ENCODE data around the gene THAP6.

THAP6 gene

DNA sequence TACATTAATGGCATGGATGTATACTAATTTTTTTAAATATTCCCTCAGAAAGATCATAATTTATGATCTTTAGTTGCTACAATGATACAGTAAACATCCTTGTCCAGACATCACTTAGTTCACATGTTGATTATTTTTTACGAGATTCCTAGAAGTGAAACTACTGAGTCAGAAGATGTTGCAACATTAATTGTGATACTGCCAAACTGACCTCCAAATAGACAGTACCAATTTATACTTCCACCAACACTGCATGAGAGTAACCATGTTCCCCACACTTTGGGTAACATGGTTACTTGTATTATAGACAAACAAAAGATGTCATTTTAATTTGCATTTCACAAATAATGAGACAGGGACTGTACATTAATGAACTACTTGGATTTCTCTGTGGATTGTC, 19.7 kb upstream of the THAP6 start:
- no peak for DNase-seq (ENCODE audit: extremely low spot score)
- TF ChIP-seq, protein P1, sequence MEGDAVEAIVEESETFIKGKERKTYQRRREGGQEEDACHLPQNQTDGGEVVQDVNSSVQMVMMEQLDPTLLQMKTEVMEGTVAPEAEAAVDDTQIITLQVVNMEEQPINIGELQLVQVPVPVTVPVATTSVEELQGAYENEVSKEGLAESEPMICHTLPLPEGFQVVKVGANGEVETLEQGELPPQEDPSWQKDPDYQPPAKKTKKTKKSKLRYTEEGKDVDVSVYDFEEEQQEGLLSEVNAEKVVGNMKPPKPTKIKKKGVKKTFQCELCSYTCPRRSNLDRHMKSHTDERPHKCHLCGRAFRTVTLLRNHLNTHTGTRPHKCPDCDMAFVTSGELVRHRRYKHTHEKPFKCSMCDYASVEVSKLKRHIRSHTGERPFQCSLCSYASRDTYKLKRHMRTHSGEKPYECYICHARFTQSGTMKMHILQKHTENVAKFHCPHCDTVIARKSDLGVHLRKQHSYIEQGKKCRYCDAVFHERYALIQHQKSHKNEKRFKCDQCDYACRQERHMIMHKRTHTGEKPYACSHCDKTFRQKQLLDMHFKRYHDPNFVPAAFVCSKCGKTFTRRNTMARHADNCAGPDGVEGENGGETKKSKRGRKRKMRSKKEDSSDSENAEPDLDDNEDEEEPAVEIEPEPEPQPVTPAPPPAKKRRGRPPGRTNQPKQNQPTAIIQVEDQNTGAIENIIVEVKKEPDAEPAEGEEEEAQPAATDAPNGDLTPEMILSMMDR (IDR thresholded peaks at IDR 0.05; ENCODE audit: control extremely low read depth, extremely low read depth, low read depth, missing control alignments), result no peak
- ChIA-PET CTCF (interaction anchor here (0.8 to 2.8 kb wide), 5 partner anchors 9 to 620 kb away, joined by 3 to 18 read pairs (median 4); partner anchors contain the start of genes RCHY1 and THAP6), POLR2A (no interaction called here)

DNA sequence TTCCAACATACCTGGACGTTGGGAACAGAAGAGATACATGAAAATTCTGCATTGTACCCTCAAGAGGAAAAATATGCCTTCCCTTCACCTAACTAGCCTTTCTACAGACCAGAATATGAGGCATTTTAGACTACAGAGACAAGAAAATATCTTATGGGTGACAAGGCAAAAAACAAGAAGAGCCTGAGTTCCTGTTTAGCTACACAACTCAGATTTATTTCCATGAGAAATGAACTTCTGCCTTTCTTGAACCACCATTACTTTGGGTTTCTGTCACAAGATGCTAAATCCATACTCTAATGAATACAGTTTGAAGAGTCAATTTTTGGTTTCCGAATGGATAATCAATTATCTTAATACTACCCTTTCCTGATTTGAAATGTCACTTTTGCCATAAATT, 18.8 kb upstream of the THAP6 start:
- TF ChIP-seq, protein P1 (IDR thresholded peaks at IDR 0.05; ENCODE audit: control extremely low read depth, extremely low read depth, low read depth, missing control alignments), result no peak
- ChIA-PET POLR2A (no interaction called here), CTCF (interaction anchor here (0.8 to 2.8 kb wide), 5 partner anchors 10 to 621 kb away, joined by 3 to 18 read pairs (median 4); partner anchors contain the start of genes RCHY1 and THAP6)
- DNase-seq (ENCODE audit: extremely low spot score), result no peak

DNA sequence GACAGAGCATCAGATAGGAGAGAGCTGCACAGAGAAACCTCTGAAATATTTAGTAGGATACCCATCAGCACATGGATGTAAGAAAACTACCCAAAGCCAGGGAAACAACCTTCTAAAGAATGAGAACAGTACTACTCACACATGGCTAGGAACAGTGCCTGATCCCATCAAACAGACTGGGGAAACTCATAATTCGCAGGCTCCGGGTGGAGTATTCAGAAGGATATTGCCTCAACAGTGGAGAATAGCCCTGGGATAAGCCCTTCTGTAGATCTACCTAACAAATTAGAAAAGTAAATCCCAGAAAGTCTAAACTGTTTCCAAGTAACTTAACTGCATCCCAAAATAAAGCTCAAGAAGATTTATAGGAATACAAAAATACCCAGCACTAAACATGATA, 17.9 kb upstream of the THAP6 start:
- ChIA-PET POLR2A (no interaction called here), CTCF (interaction anchor here (2.1 to 2.8 kb wide), 2 partner anchors 11 to 18 kb away, joined by 6 to 18 read pairs; partner anchors contain the start of genes RCHY1 and THAP6)
- no peak for DNase-seq (ENCODE audit: extremely low spot score)
- TF ChIP-seq, protein P1 (IDR thresholded peaks at IDR 0.05; ENCODE audit: control extremely low read depth, extremely low read depth, low read depth, missing control alignments), result no peak

DNA sequence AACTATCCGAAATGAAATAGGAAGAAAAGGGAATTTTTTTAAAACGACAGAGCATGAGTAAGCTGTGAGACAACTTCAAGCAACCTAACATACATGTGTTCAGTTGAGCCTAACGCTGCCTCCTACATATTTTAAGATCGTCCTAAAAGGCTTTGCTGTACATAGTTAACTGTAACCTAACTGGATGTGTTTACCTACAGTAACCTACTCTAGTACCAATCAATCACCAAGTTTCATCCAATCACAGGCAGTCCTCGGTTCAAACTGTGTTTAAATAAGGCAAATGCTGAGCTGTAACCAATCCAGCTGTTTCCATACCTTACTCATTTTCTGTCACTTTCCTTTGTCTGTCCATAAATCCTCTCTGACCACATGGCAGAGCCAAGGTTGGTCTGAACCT, 17.1 kb upstream of the THAP6 start:
- ChIA-PET CTCF (interaction anchor here (1.6 to 1.7 kb wide), 2 partner anchors 12 to 23 kb away, joined by 4 to 6 read pairs; no protein-coding TSS in a partner anchor), POLR2A (interaction anchor here (0.6 to 0.9 kb wide), 2 partner anchors 16 to 17 kb away, joined by 3 to 4 read pairs; no protein-coding TSS in a partner anchor)
- DNase-seq (ENCODE audit: extremely low spot score), result no peak
- TF ChIP-seq, protein P1 (IDR thresholded peaks at IDR 0.05; ENCODE audit: control extremely low read depth, extremely low read depth, low read depth, missing control alignments), result no peak

DNA sequence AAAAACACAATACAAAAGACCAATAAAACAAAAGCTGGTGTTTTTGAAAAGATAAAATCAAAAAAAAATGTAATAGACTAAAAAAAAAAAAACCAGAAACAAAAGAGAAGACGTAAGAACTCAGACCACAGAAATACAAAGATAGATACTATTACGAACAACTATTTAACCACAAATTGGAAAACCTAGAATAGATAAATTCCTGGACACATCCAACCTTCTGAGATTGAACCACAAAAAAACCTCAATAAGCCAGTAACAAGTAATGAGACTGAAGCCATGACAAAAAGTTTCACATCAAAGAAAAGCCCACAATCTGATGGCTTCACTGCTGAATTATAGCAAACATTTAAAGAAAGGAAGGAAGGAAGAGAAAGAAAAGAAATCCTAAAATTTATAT, 16.2 kb upstream of the THAP6 start:
- ChIA-PET POLR2A (interaction anchor here (0.6 to 0.9 kb wide), 2 partner anchors 16 to 1054 kb away, joined by 3 to 4 read pairs; no protein-coding TSS in a partner anchor), CTCF (interaction anchor here (1.6 to 1.7 kb wide), 2 partner anchors 13 to 24 kb away, joined by 4 to 6 read pairs; no protein-coding TSS in a partner anchor)
- TF ChIP-seq, protein P1 (IDR thresholded peaks at IDR 0.05; ENCODE audit: control extremely low read depth, extremely low read depth, low read depth, missing control alignments), result no peak
- no peak for DNase-seq (ENCODE audit: extremely low spot score)

DNA sequence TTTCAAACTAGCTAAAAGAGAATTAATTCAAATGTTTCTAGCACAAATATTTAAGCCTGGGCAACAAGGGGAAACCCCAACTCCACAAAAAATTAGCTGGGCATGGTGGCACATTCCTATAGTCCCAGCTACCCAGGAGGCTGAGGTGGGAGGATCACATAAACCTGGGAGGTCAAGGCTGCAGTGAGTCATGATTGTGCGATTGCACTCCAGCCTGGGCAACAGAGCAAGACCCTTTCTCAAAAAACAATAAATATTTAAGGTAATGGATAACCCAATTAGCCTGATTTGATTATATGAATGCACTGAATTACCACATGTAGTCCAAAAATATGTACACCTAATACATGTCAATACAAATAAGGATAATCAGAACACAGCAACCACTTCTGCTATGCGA, 14.4 kb upstream of the THAP6 start:
- CTCF ChIA-PET, result interaction anchor here (1.0 to 1.7 kb wide), 5 partner anchors 8 to 26 kb away, joined by 3 to 5 read pairs (median 4); no protein-coding TSS in a partner anchor
- DNase-seq (ENCODE audit: extremely low spot score), result no peak
- POLR2A ChIA-PET, result interaction anchor here (0.9 kb wide), 1 partner anchor 15 kb away, joined by 3 read pairs; the partner anchor contains the start of genes RCHY1 and THAP6
- TF ChIP-seq, protein P1 (IDR thresholded peaks at IDR 0.05; ENCODE audit: control extremely low read depth, extremely low read depth, low read depth, missing control alignments), result no peak
